ENCODE measurements around the gene TMPRSS15.

Gene TMPRSS15

GRCh38 chr21:18443085-18443484 lies 39.5 kb upstream of the TMPRSS15 start:
- WGBS, result 83% methylated on average over 7 of the region's 7 CpGs
- Histone ChIP-seq H3K27ac (ENCODE audit: low read length, poor library complexity, severe bottlenecking) (no peak overlapping the region), H4K91ac (ENCODE audit: low read length) (no peak overlapping the region), H4K8ac (ENCODE audit: low read length) (no peak overlapping the region), H2BK120ac (ENCODE audit: low read depth, low read length) (no peak overlapping the region), H3K14ac (ENCODE audit: low read length in 2 of 2) (no peak overlapping the region), H2AFZ (ENCODE audit: low read depth, low read length) (no peak overlapping the region), H3K36me3 (ENCODE audit: control insufficient read depth in 1 of 2, insufficient read depth in 2 of 2, low read depth in 1 of 2, low read length in 2 of 2) (no peaks in the 10 kb centered on the region), H3K4me3 (ENCODE audit: insufficient read depth in 1 of 2, low read depth in 1 of 2, low read length in 2 of 2) (no peak overlapping the region), H3K23ac (ENCODE audit: low read length in 2 of 2) (no peak overlapping the region), H3K4ac (ENCODE audit: low read depth in 1 of 2, low read length in 2 of 2) (no peak overlapping the region), H2BK5ac (ENCODE audit: low read depth, low read length, poor library complexity, severe bottlenecking) (no peak overlapping the region), H3K27me3 (ENCODE audit: control insufficient read depth in 1 of 2, insufficient read depth in 1 of 2, low read length in 2 of 2) (no peaks in the 10 kb centered on the region), H3K9ac (ENCODE audit: low read length) (no peak overlapping the region), H2AK5ac (ENCODE audit: low read length, severe bottlenecking) (no peak overlapping the region), H3K18ac (ENCODE audit: low read depth in 1 of 2, low read length in 2 of 2) (no peak overlapping the region), H2BK12ac (ENCODE audit: low read length in 2 of 2) (no peak overlapping the region), H2BK15ac (ENCODE audit: low read depth, poor library complexity, severe bottlenecking) (no peak overlapping the region), H3K4me1 (ENCODE audit: control insufficient read depth, insufficient read depth, low read depth, low read length) (no peaks in the 10 kb centered on the region), H3K9me3 (ENCODE audit: control insufficient read depth, low read length) (peaks cover 4% of the 10 kb centered on the region), H3K4me2 (ENCODE audit: low read length, poor library complexity, severe bottlenecking) (no peak overlapping the region), H3K79me1 (replicated peaks; ENCODE audit: low read length, poor library complexity, severe bottlenecking) (no peaks in the 10 kb centered on the region)
- DNase-seq, result no peak

GRCh38 chr21:18430341-18430740 lies 26.8 kb upstream of the TMPRSS15 start:
- Histone ChIP-seq H3K79me1 (replicated peaks; ENCODE audit: low read length, poor library complexity, severe bottlenecking) (no peaks in the 10 kb centered on the region), H3K27ac (ENCODE audit: low read length, poor library complexity, severe bottlenecking) (no peak overlapping the region)
- WGBS, result 92% methylated on average over 2 of the region's 2 CpGs

GRCh38 chr21:18424276-18424675 lies 20.7 kb upstream of the TMPRSS15 start:
- Histone ChIP-seq H3K27me3 (ENCODE audit: control insufficient read depth in 1 of 2, insufficient read depth in 1 of 2, low read length in 2 of 2) (no peaks in the 10 kb centered on the region), H4K8ac (ENCODE audit: low read length) (no peak overlapping the region), H3K4ac (ENCODE audit: low read depth in 1 of 2, low read length in 2 of 2) (no peak overlapping the region), H2BK120ac (ENCODE audit: low read depth, low read length) (no peak overlapping the region), H3K4me3 (ENCODE audit: insufficient read depth in 1 of 2, low read depth in 1 of 2, low read length in 2 of 2) (no peak overlapping the region), H3K27ac (ENCODE audit: low read length, poor library complexity, severe bottlenecking) (no peak overlapping the region), H2AK5ac (ENCODE audit: low read length, severe bottlenecking) (no peak overlapping the region), H3K23ac (ENCODE audit: low read length in 2 of 2) (no peak overlapping the region), H3K14ac (ENCODE audit: low read length in 2 of 2) (no peak overlapping the region), H4K91ac (ENCODE audit: low read length) (no peak overlapping the region), H2AFZ (ENCODE audit: low read depth, low read length) (no peak overlapping the region), H3K9ac (ENCODE audit: low read length) (no peak overlapping the region), H3K4me2 (ENCODE audit: low read length, poor library complexity, severe bottlenecking) (no peak overlapping the region), H3K79me1 (replicated peaks; ENCODE audit: low read length, poor library complexity, severe bottlenecking) (no peaks in the 10 kb centered on the region), H3K18ac (ENCODE audit: low read depth in 1 of 2, low read length in 2 of 2) (no peak overlapping the region), H3K4me1 (ENCODE audit: control insufficient read depth, insufficient read depth, low read depth, low read length) (no peaks in the 10 kb centered on the region), H2BK12ac (ENCODE audit: low read length in 2 of 2) (no peak overlapping the region), H3K9me3 (ENCODE audit: control insufficient read depth, low read length) (no peaks in the 10 kb centered on the region), H2BK15ac (ENCODE audit: low read depth, poor library complexity, severe bottlenecking) (no peak overlapping the region), H3K36me3 (ENCODE audit: control insufficient read depth in 1 of 2, insufficient read depth in 2 of 2, low read depth in 1 of 2, low read length in 2 of 2) (no peaks in the 10 kb centered on the region), H2BK5ac (ENCODE audit: low read depth, low read length, poor library complexity, severe bottlenecking) (no peak overlapping the region)
- 72% methylated on average over 4 of the region's 4 CpGs for WGBS
- no peak for DNase-seq

More at GRCh38 chr21:18430341-18430740, 26.8 kb upstream of the TMPRSS15 start:
- H4K91ac ChIP-seq (ENCODE audit: low read length), result no peak overlapping the region
- no peaks in the 10 kb centered on the region for H3K36me3 ChIP-seq (ENCODE audit: control insufficient read depth in 1 of 2, insufficient read depth in 2 of 2, low read depth in 1 of 2, low read length in 2 of 2)
- no peak overlapping the region for H3K18ac ChIP-seq (ENCODE audit: low read depth in 1 of 2, low read length in 2 of 2)
- no peak overlapping the region for H3K14ac ChIP-seq (ENCODE audit: low read length in 2 of 2)
- no peak overlapping the region for H3K23ac ChIP-seq (ENCODE audit: low read length in 2 of 2)
- H2AK5ac ChIP-seq (ENCODE audit: low read length, severe bottlenecking), result no peak overlapping the region
- no peak overlapping the region for H2AFZ ChIP-seq (ENCODE audit: low read depth, low read length)
- no peaks in the 10 kb centered on the region for H3K27me3 ChIP-seq (ENCODE audit: control insufficient read depth in 1 of 2, insufficient read depth in 1 of 2, low read length in 2 of 2)
- no peak overlapping the region for H2BK12ac ChIP-seq (ENCODE audit: low read length in 2 of 2)
- no peak overlapping the region for H3K4me2 ChIP-seq (ENCODE audit: low read length, poor library complexity, severe bottlenecking)
- no peak overlapping the region for H3K4me3 ChIP-seq (ENCODE audit: insufficient read depth in 1 of 2, low read depth in 1 of 2, low read length in 2 of 2)
- H3K9ac ChIP-seq (ENCODE audit: low read length), result no peak overlapping the region
- no peaks in the 10 kb centered on the region for H3K4me1 ChIP-seq (ENCODE audit: control insufficient read depth, insufficient read depth, low read depth, low read length)
- no peaks in the 10 kb centered on the region for H3K9me3 ChIP-seq (ENCODE audit: control insufficient read depth, low read length)
- no peak overlapping the region for H2BK5ac ChIP-seq (ENCODE audit: low read depth, low read length, poor library complexity, severe bottlenecking)
- no peak overlapping the region for H2BK15ac ChIP-seq (ENCODE audit: low read depth, poor library complexity, severe bottlenecking)
- no peak overlapping the region for H4K8ac ChIP-seq (ENCODE audit: low read length)
- H2BK120ac ChIP-seq (ENCODE audit: low read depth, low read length), result no peak overlapping the region
- no peak overlapping the region for H3K4ac ChIP-seq (ENCODE audit: low read depth in 1 of 2, low read length in 2 of 2)
- no peak for DNase-seq

GRCh38 chr21:18417141-18417790 lies 13.7 kb upstream of the TMPRSS15 start:
- H3K23ac ChIP-seq (ENCODE audit: low read length in 2 of 2), result no peak overlapping the region
- H2BK120ac ChIP-seq (ENCODE audit: low read depth, low read length), result no peak overlapping the region
- H3K9me3 ChIP-seq (ENCODE audit: control insufficient read depth, low read length), result no peaks in the 10 kb centered on the region
- no peak overlapping the region for H3K4ac ChIP-seq (ENCODE audit: low read depth in 1 of 2, low read length in 2 of 2)
- H3K79me1 ChIP-seq (replicated peaks; ENCODE audit: low read length, poor library complexity, severe bottlenecking), result no peaks in the 10 kb centered on the region
- no peaks in the 10 kb centered on the region for H3K27me3 ChIP-seq (ENCODE audit: control insufficient read depth in 1 of 2, insufficient read depth in 1 of 2, low read length in 2 of 2)
- no peak overlapping the region for H3K27ac ChIP-seq (ENCODE audit: low read length, poor library complexity, severe bottlenecking)
- no peak overlapping the region for H3K4me3 ChIP-seq (ENCODE audit: insufficient read depth in 1 of 2, low read depth in 1 of 2, low read length in 2 of 2)
- no peak overlapping the region for H4K8ac ChIP-seq (ENCODE audit: low read length)
- H2AK5ac ChIP-seq (ENCODE audit: low read length, severe bottlenecking), result no peak overlapping the region
- no peak overlapping the region for H2AFZ ChIP-seq (ENCODE audit: low read depth, low read length)
- H3K36me3 ChIP-seq (ENCODE audit: control insufficient read depth in 1 of 2, insufficient read depth in 2 of 2, low read depth in 1 of 2, low read length in 2 of 2), result no peaks in the 10 kb centered on the region
- H4K91ac ChIP-seq (ENCODE audit: low read length), result no peak overlapping the region
- no peak overlapping the region for H2BK15ac ChIP-seq (ENCODE audit: low read depth, poor library complexity, severe bottlenecking)
- no peak overlapping the region for H3K18ac ChIP-seq (ENCODE audit: low read depth in 1 of 2, low read length in 2 of 2)
- no peak overlapping the region for H2BK12ac ChIP-seq (ENCODE audit: low read length in 2 of 2)
- DNase-seq, result no peak
- H3K4me1 ChIP-seq (ENCODE audit: control insufficient read depth, insufficient read depth, low read depth, low read length), result no peaks in the 10 kb centered on the region
- no peak overlapping the region for H2BK5ac ChIP-seq (ENCODE audit: low read depth, low read length, poor library complexity, severe bottlenecking)
- 100% methylated on average over 1 of the region's 3 CpGs for WGBS
- H3K9ac ChIP-seq (ENCODE audit: low read length), result no peak overlapping the region
- no peak overlapping the region for H3K14ac ChIP-seq (ENCODE audit: low read length in 2 of 2)
- no peak overlapping the region for H3K4me2 ChIP-seq (ENCODE audit: low read length, poor library complexity, severe bottlenecking)
